Neuronal stem cell (in vitro differentiated cells): ENCODE data around the gene ISG20L2.

Experiments
- DNase-seq: peaks from one replicate; pipeline ENCODE4 v3.0.0-alpha.2; 2013; ENCODE audit warnings: low spot score
- H2AFZ ChIP-seq: one replicate; pipeline ENCODE4 v1.6.1; 2013; ENCODE audit warnings: mild to moderate bottlenecking, low read length, inconsistent platforms
- H2AK5ac ChIP-seq: 2 replicates; pipeline ENCODE4 v1.6.1; 2013; ENCODE audit warnings: low read depth, mild to moderate bottlenecking, inconsistent platforms, low read length, moderate library complexity, mixed read lengths
- H2BK120ac ChIP-seq: 2 replicates; pipeline ENCODE4 v1.6.1; 2013; ENCODE audit warnings: low read depth, mild to moderate bottlenecking, inconsistent platforms, low read length, moderate library complexity, mixed read lengths
- H2BK12ac ChIP-seq: one replicate; pipeline ENCODE4 v1.6.1; 2013; ENCODE audit warnings: low read length, inconsistent platforms
- H2BK15ac ChIP-seq: 2 replicates; pipeline ENCODE4 v1.6.1; 2013; ENCODE audit warnings: mild to moderate bottlenecking, low read length, inconsistent platforms, mixed read lengths
- H2BK5ac ChIP-seq: one replicate; pipeline ENCODE4 v1.6.1; 2013; ENCODE audit warnings: inconsistent platforms, mild to moderate bottlenecking, low read length, moderate library complexity
- H3K14ac ChIP-seq: one replicate; pipeline ENCODE4 v1.6.1; 2013; ENCODE audit warnings: low read length, inconsistent platforms
- H3K18ac ChIP-seq: 2 replicates; pipeline ENCODE4 v1.6.1; 2013; ENCODE audit warnings: low read length, inconsistent platforms
- H3K23ac ChIP-seq: 2 replicates; pipeline ENCODE4 v1.6.1; 2013; ENCODE audit warnings: low read depth, mild to moderate bottlenecking, mixed read lengths, low read length, inconsistent platforms; ENCODE audit not compliant: poor library complexity
- H3K27ac ChIP-seq: replicated peaks from 3 replicates; pipeline ENCODE4 v1.5.1; 2013; ENCODE audit warnings: low read length, inconsistent platforms
- H3K27me3 ChIP-seq, 3 experiments: 2 replicates each; pipeline ENCODE4 v1.6.1; 2013; ENCODE audit warnings: low read length in 3 of 3, mild to moderate bottlenecking in 2 of 3, inconsistent platforms in 1 of 3, low read depth in 1 of 3, mixed read lengths in 1 of 3, moderate library complexity in 1 of 3; ENCODE audit not compliant: control insufficient read depth in 3 of 3, insufficient read depth in 3 of 3
- H3K36me3 ChIP-seq, 2 donors: replicated peaks in 1 of 2; 2 replicates each; pipeline ENCODE4 v1.6.1; 2013; ENCODE audit warnings: low read length in 2 of 2; ENCODE audit not compliant: control insufficient read depth in 2 of 2, insufficient read depth in 2 of 2
- H3K4ac ChIP-seq: 2 replicates; pipeline ENCODE4 v1.6.1; 2013; ENCODE audit warnings: inconsistent platforms, mild to moderate bottlenecking, low read length, moderate library complexity
- H3K4me1 ChIP-seq, 2 donors: 1 replicate in 1 of 2; 2 replicates in 1 of 2; pipeline ENCODE4 v1.6.1; 2013; ENCODE audit warnings: low read length in 2 of 2, low read depth in 1 of 2; ENCODE audit not compliant: control insufficient read depth in 2 of 2, insufficient read depth in 1 of 2
- H3K4me2 ChIP-seq: one replicate; pipeline ENCODE4 v1.6.1; 2013; ENCODE audit warnings: mild to moderate bottlenecking, low read length, inconsistent platforms; ENCODE audit not compliant: insufficient read depth, poor library complexity, severe bottlenecking
- H3K4me3 ChIP-seq, 2 donors: 2 replicates each; pipeline ENCODE4 v1.5.1; 2013; ENCODE audit warnings: low read length in 2 of 2, mild to moderate bottlenecking in 2 of 2, inconsistent platforms in 1 of 2, moderate library complexity in 1 of 2
- H3K79me1 ChIP-seq: one replicate; pipeline ENCODE4 v1.6.1; 2013; ENCODE audit warnings: low read depth, mild to moderate bottlenecking, inconsistent platforms, low read length, moderate library complexity
- H3K9ac ChIP-seq: one replicate; pipeline ENCODE4 v1.6.1; 2013; ENCODE audit warnings: mild to moderate bottlenecking, low read depth, low read length, inconsistent platforms; ENCODE audit not compliant: poor library complexity
- H3K9me3 ChIP-seq, 2 donors: replicated peaks in 1 of 2; 2 replicates each; pipeline versions ENCODE3 to v1.6.1; 2013; ENCODE audit warnings: low read length in 2 of 2, mild to moderate bottlenecking in 2 of 2, inconsistent platforms in 1 of 2, low read depth in 1 of 2, mixed read lengths in 1 of 2, moderate library complexity in 1 of 2; ENCODE audit not compliant: control insufficient read depth in 2 of 2, insufficient read depth in 1 of 2
- H4K8ac ChIP-seq: one replicate; pipeline ENCODE4 v1.6.1; 2013; ENCODE audit warnings: low read depth, mild to moderate bottlenecking, inconsistent platforms, low read length, moderate library complexity
- H4K91ac ChIP-seq: one replicate; pipeline ENCODE4 v1.6.1; 2013; ENCODE audit warnings: low read length, low read depth, mild to moderate bottlenecking, inconsistent platforms; ENCODE audit not compliant: poor library complexity
- WGBS, 2 donors: extraction: QIAGEN DNeasy Blood & Tissue Kit; methylation state at CpG; one replicate each; pipeline ENCODE4 v1.1.7; 2013; ENCODE audit warnings: missing lambda C conversion rate in 2 of 2, mixed read lengths in 1 of 2; ENCODE audit not compliant: insufficient read length in 2 of 2, insufficient replicate concordance in 1 of 2; ENCODE audit errors: extremely low coverage in 2 of 2; 5-methylcytosine and 5-hydroxymethylcytosine counted together

ISG20L2 gene

GRCh38 chr1:156733989-156734584 is 5.5 kb upstream of the ISG20L2 start:
- no peak overlapping the region for H3K14ac ChIP-seq
- peaks cover 1 to 4% of the 10 kb centered on the region in 2 donors for H3K4me1 ChIP-seq
- no peak overlapping the region for H3K4me3 ChIP-seq
- H4K91ac ChIP-seq = no peak overlapping the region
- no peaks in the 10 kb centered on the region for H3K27me3 ChIP-seq
- no peak for DNase-seq
- H2AK5ac ChIP-seq = no peak overlapping the region
- no peak overlapping the region for H2BK15ac ChIP-seq
- H3K9ac ChIP-seq = peak overlapping the region; percentile 12
- WGBS, 2 donors = no CpG with 5 or more reads among the region's 20 CpGs
- H3K18ac ChIP-seq = no peak overlapping the region
- peak overlapping the region; percentile 34 for H3K23ac ChIP-seq
- no peak overlapping the region for H2BK120ac ChIP-seq
- H2BK5ac ChIP-seq = no peak overlapping the region
- no peak overlapping the region for H2BK12ac ChIP-seq
- no peaks in the 10 kb centered on the region for H3K9me3 ChIP-seq
- H3K27ac ChIP-seq = no peak overlapping the region
- peaks cover 21 to 72% of the 10 kb centered on the region in 2 donors for H3K36me3 ChIP-seq
- no peak overlapping the region for H4K8ac ChIP-seq
- no peak overlapping the region for H3K4ac ChIP-seq
- H3K79me1 ChIP-seq = peaks cover 2% of the 10 kb centered on the region
- H2AFZ ChIP-seq = no peak overlapping the region
- no peak overlapping the region for H3K4me2 ChIP-seq

GRCh38 chr1:156727926-156728598 is 504 bp downstream of the ISG20L2 start, which contains the start of gene METTL25B:
Gene METTL25B (plus strand): TSS chr1:156728469. CDS start chr1:156729105, 636 bp downstream.
- DNase-seq = peak; percentile 76
- no peak within 1 kb of the TSS for H2BK120ac ChIP-seq
- H4K91ac ChIP-seq = no peak within 1 kb of the TSS
- H3K9ac ChIP-seq = peak within 1 kb of the TSS; percentile 96
- no peak within 1 kb of the TSS for H2BK12ac ChIP-seq
- peak within 1 kb of the TSS; percentile 59 for H3K27ac ChIP-seq
- peak within 1 kb of the TSS; percentile 91 for H3K18ac ChIP-seq
- H3K4me3 ChIP-seq = peak within 1 kb of the TSS; percentile 88 to 95
- no peak within 1 kb of the TSS for H3K14ac ChIP-seq
- H3K4me2 ChIP-seq = peak within 1 kb of the TSS; percentile 89
- peak within 1 kb of the TSS; percentile 82 for H2BK5ac ChIP-seq
- H3K4ac ChIP-seq = no peak within 1 kb of the TSS
- no peak within 1 kb of the TSS for H2BK15ac ChIP-seq
- H2AK5ac ChIP-seq = peak within 1 kb of the TSS; percentile 67
- H3K36me3 ChIP-seq = peaks cover 27 to 61% of the 10 kb centered on the region in 2 donors
- H3K4me1 ChIP-seq = peaks cover 15 to 30% of the 10 kb centered on the region in 2 donors
- no peak within 1 kb of the TSS for H4K8ac ChIP-seq
- no CpG with 5 or more reads among the region's 46 CpGs for WGBS, 2 donors
- no peaks in the 10 kb centered on the region for H3K27me3 ChIP-seq
- H3K9me3 ChIP-seq = no peaks in the 10 kb centered on the region
- H3K79me1 ChIP-seq = peaks cover 5% of the 10 kb centered on the region
- peak within 1 kb of the TSS; percentile 65 for H3K23ac ChIP-seq
- peak within 1 kb of the TSS; percentile 91 for H2AFZ ChIP-seq

- Histone ChIP-seq H2BK120ac (no peak overlapping the region), H2BK5ac (no peak overlapping the region), H3K9ac (no peak overlapping the region), H3K79me1 (peaks cover 5% of the 10 kb centered on the region), H4K91ac (no peak overlapping the region), H3K4ac (no peak overlapping the region), H2AFZ (no peak overlapping the region), H2BK15ac (no peak overlapping the region), H3K27ac (no peak overlapping the region), H4K8ac (no peak overlapping the region), H3K4me1 (peaks cover 15 to 30% of the 10 kb centered on the region in 2 donors), H3K27me3 (no peaks in the 10 kb centered on the region), H2BK12ac (no peak overlapping the region), H3K4me2 (peak overlapping the region; percentile 86), H2AK5ac (no peak overlapping the region), H3K4me3 (peak overlapping the region; percentile 88 to 95), H3K18ac (no peak overlapping the region), H3K14ac (no peak overlapping the region), H3K9me3 (no peaks in the 10 kb centered on the region), H3K23ac (no peak overlapping the region), H3K36me3 (peaks cover 28 to 61% of the 10 kb centered on the region in 2 donors)
- no peak for DNase-seq
- WGBS, 2 donors = no CpG with 5 or more reads among the region's 7 CpGs
Measured at GRCh38 chr1:156727492-156727891, 1.1 kb downstream of the ISG20L2 start.

- Histone ChIP-seq H2BK15ac (no peak overlapping the region), H3K4me2 (peak overlapping the region; percentile 23), H3K79me1 (peaks cover 4% of the 10 kb centered on the region), H3K9ac (no peak overlapping the region), H3K27me3 (no peaks in the 10 kb centered on the region), H3K36me3 (peaks cover 28 to 58% of the 10 kb centered on the region in 2 donors), H2BK120ac (no peak overlapping the region), H3K14ac (no peak overlapping the region), H2AFZ (no peak overlapping the region), H2BK5ac (no peak overlapping the region), H3K23ac (no peak overlapping the region), H4K91ac (no peak overlapping the region), H3K4ac (no peak overlapping the region), H3K18ac (no peak overlapping the region), H3K4me3 (peak overlapping the region in 1 of 2 donors; percentile 26), H2AK5ac (no peak overlapping the region), H3K9me3 (no peaks in the 10 kb centered on the region), H3K27ac (no peak overlapping the region), H3K4me1 (peaks cover 15 to 30% of the 10 kb centered on the region in 2 donors), H4K8ac (no peak overlapping the region), H2BK12ac (no peak overlapping the region)
- DNase-seq = no peak
- WGBS, 2 donors = no CpG with 5 or more reads among the region's 15 CpGs
Measured at GRCh38 chr1:156726549-156727226, 1.9 kb downstream of the ISG20L2 start.
